ENCODE results near the gene MAMSTR.
"Not testable (repeated sequence)": the region's sequence is repeated elsewhere in the genome, so short reads cannot be mapped to it uniquely, and the experiment has no call there.

MAMSTR gene

DNA sequence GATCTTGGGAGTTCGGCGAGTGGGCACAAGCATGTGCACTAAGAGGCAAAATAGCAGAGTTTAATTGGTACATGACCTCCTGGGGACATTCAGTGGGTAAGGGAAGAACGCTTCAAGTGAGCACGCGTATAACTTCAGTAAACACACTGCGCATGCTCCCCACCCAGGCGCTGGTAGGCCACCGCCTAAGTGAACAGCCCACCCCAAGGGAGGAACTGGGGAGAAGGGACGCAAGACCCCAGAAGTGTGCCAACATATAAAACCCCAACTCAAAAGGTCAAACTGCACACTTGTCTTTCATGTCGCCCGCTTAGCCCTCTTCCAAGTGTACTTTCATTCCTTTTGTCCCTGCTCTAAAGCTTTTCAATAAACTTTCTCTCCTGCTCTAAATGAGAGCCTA is 36.2 kb downstream of the MAMSTR start:
- DNase-seq, result peak; percentile 23 to 37

DNA sequence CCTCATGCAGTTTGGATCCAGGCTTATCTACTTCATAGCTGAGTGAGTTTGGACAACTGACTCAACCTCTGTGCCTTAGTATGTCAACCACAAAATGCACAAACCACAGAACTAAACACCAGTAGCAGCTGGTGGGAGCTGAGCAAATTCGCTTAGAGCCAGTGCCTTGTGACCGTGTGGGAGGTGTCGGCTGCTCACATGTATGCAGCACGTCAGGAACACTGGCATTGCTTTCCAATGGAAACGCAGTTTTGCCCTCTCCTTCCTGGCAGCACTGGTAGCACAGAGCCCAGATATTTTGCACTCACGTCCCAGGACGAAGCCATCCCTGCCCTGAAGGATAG is 38.4 kb downstream of the MAMSTR start:
- no peak for DNase-seq

DNA sequence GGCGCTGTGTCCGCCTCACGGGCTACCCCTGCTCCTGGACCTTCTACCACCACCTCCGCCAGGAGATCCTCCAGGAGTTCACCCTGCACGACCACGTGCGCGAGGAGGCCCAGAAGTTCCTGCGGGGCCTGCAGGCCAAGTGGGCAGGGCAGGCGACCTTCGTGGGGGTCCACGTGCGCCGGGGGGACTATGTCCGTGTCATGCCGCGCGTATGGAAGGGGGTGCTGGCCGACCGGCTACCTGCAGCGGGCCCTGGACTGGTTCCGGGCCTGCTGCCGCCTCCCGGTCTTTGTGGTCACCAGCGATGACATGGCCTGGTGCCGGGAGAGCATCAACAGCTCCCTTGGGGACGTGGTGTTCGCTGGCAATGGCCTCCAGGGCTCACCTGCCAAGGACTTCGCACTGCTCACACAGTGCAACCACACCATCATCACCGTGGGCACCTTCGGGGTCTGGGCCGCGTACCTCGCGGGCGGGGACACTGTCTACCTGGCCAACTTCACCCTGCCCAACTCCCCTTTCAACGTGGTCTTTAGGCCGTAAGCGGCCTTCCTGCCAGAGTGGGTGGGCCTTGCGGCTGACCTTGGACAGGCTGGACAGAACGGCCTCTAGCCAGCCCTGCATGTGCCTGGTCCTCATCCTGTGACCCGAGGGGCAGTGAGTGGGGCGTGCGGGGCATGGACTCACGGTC is 38.9 kb downstream of the MAMSTR start:
- DNase-seq, result no peak

DNA sequence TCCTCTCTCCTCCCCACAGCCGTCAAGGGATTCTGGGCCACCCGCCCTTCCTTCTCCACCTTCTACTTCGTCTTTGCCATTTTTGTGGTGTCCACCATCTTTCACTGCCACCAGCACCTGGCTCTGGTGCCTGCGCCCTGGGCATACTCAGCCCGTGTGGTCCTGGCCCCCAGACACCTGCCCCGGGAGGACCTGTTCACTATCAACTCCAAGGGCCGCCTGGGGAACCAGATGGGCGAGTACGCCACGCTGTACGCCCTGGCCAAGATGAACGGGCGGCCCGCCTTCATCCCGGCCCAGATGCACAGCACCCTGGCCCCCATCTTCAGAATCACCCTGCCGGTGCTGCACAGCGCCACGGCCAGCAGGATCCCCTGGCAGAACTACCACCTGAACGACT is 39.5 kb downstream of the MAMSTR start:
- not testable (repeated sequence) for DNase-seq

DNA sequence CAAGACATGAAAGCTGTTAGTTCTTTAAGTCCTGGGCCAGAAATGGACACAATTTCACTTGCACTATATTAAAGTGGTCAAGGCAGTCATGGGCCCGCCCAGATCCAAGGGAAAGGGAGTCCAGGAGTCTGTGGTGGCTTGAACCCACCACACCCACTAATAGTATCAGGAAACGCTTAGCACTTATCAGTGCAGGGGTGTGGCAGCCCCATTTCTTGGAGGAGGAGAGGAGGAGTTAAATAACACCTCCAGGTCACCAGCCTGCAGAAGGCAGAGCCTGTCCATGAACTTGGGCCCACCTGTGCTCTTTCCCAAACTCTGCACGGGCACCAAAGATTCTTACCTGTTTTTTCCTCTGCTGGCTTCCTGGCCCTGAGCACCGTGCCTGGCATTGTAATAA is 41.3 kb downstream of the MAMSTR start:
- no peak for DNase-seq

DNA sequence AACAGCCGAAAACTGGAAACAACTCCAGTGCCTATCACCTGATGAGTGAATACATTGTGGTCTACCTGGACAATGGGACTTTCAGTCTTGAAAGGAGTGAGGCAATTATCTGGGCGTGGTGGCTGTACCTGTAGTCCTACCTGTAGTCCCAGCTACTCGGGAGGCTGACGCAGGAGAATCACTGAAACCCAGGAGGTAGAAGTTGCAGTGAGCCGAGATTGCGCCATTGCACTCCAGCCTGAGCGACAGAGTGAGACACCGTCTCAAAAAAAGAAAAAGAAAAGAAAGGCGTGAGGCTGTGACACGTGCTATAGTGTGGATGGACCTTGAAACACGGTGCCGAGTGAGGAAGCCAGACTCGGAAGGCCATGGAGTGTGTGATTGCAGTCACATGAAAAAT is 42.6 kb downstream of the MAMSTR start:
- DNase-seq, result no peak

DNA sequence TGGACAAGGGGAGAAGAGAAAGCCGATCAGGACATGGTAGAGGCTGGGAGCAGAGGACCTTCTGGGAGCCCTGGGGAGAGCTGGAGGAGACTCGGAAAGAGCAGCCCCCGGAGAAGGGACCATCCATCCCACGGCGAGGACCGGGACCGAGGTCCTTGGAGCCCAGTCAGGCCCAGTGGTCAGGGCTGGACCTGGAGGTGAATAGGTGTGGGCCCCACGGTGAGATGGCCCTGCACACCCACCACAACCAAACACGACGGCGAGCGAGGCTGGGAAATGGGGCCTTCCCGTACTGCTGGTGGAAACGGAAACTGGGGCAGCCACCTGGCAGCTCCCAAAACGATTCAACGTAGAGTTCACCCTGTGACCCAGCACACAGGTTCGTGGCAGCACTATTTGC is 43.0 kb downstream of the MAMSTR start:
- no peak for DNase-seq

DNA sequence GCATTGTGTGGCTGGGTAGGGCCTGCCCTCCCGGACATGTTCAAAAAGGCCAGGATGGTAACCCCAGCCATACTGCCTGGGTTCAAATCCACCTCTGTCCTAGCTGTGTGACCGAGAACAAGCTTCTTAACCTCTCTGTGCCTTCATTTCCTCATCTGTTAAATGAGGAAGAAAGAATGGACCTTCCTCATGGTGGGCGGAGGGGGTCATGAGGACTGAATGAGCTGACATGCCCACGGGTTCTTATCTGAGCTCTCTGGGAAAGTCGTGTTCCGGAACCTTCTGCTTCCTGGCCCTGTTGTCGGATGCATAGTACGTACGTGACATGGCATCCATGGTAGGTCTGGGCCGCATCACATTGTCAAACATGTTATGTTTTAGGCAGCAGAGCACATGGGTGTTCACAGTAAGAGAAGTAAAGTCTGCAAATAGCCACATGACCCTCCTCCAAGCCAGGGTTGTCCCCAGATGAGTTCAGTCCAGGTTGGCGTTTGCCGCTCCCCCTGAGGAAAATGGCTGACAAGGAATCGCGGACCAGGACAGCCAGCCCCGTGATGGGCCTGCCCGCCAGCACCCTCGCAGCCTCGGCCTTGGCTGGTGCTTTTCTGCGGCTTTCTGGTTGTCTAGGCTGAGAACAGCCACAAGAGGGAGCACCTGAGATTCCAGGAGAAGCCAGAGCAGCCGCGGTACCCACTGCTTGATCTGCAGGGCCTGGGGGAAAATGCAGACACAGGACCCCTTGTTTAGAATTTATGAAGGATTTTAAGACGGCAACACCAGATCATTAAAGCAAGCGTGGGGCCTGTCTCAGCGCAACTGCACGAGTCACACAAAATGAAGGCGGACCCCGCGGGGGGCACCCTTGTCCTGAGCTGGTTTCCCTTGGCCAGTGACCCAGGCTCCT is 44.4 kb downstream of the MAMSTR start:
- DNase-seq, result peak; percentile 58 to 67

DNA sequence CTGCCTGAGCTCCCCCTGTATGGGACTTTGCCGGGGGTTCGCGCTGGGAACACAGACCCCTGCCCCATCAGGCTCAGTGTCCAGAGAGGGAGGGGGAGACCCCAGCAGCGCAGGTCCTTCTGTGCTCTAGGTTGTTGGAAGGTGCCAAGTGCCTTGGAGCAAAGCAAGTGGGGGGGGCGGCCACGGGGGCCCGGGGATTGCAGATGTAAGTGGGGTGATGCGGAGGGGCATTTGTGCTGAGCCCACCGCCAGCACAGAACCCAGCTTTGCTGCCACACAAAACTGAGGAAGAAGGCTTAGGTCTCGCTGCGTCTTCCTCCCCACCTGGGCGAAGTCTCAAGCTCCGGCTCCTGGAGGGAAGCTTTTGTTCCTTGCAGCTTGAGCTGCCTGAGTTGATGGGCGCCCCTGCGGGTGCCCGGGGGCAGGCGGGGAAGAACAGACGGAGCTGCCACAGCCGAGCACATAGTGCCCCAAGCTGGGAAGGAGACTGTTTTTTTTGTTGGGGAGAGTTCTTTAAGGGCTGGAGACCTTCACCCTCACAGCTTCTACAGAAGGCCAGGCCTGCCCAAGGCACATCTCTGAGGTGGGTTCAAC is 45.2 kb downstream of the MAMSTR start:
- DNase-seq, result no peak

DNA sequence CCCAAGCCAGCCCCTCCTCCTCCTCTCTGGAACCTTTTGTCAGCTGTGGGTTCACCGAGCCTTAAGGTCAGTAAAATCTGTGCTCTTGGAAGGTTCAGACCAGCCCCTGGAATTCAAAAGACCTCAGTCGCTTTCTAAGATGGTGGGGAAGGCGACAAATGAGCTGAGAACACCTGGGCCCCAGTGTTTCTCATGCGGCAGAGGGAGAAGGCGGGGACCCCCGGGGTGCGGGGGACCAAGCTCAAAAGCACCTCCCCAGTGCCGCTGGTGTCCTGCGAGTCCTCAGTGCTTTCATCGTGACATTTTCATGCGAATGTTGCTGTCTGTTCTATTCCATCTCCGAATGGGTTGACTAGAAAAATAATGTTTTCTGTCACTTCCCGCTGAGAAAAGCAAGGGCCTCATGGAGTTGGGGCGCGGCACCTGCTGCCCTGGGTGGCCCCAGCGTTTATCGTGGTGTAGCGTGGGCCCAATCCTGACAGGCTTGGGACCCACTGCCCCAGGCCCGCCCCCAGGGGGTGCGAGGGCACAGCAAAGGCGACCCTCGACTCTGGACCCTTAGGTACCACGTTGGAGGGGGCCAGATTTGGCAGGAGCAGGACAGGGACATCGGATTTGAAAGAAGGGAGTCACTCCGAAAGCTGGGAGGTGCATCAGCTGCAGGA is 46.0 kb downstream of the MAMSTR start:
- no peak for DNase-seq

DNA sequence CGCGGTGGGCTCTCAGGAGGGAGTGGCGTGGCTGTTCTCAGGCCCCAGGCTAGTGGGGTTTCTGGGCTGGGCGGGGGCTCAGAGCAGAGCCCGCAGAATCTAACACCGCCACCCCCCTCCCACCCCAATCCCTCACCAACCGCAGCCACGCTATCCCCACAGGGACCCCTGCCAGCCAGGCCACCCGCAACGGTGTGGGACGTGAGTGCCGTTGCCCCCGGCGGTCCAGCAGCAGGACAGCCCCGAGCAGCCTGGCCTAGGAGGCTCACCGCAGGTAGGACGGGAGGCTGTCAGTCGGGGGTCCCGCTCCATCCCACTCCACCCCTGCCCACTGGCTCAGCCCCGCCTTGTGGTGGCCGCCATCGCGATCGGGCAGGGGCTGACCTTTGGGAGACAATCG is 46.5 kb downstream of the MAMSTR start, which contains the start of gene NTN5:
NTN5 (minus strand) TSS at position 24 of the 400 bp plus-strand sequence. CDS start 2,031 bp downstream, outside the sequence.
- DNase-seq, result no peak

DNA sequence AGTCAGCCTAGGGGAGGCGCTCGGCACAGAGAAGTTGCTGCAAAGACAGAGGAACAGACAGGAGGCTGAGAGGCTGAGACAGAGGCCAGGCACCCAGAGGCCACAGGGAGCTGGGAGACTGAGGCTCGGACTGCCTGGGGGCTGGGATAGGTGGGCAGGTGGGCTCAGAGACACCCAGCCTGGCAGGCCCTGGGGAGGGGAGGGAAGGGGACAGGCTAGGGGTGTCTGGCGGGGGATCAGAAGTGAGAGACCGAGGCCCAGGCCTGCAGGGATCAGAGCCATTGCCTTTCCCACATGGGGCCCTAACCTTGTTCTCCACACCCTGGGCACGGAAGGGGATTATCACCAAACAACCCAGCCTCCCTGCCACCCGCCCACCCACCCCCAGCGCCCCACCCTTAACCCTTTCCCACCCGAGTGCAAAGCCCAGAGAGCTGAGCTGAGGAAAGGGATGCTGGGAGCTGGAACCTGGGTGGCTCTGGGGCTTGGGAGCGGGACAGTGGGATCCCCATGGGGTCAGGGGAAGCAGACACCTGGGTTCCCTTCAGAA is 48.0 kb downstream of the MAMSTR start:
- DNase-seq, result no peak

DNA sequence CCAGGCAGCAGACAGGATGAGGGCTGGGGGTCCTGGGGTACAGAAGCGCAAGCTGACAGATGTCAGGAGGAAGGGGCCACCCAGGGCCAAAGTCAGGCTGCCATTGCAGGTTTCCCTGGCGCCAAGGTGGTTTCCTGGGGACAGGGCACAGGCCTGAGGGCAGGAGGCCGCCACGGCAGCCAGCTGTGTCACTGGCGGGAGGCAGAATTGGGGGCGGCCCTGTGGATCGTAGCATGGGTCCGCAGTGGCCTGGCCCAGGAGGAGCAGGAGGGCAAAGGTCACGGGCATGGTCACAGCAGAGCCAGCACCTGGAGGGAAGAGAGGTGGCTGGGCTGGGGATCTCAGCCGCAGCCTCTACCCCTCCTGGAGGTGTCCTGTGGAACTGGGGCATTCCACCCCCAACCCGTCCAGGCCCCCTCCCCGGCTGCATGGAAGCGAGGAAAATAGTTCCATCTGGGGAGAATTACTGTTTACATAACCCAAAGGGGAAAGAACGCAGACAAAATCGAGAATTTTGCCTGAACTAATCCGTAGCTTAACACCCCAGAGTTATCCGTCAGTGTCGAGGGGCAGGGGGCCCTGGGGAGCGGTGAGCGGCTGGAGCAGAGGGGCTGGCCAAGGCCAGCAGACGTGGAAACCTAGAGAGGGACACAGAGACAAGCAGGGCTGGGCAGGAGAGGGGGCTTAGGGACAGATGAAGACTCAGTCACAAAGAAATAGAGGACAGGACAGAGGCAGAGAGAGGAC is 48.7 kb downstream of the MAMSTR start:
- no peak for DNase-seq

DNA sequence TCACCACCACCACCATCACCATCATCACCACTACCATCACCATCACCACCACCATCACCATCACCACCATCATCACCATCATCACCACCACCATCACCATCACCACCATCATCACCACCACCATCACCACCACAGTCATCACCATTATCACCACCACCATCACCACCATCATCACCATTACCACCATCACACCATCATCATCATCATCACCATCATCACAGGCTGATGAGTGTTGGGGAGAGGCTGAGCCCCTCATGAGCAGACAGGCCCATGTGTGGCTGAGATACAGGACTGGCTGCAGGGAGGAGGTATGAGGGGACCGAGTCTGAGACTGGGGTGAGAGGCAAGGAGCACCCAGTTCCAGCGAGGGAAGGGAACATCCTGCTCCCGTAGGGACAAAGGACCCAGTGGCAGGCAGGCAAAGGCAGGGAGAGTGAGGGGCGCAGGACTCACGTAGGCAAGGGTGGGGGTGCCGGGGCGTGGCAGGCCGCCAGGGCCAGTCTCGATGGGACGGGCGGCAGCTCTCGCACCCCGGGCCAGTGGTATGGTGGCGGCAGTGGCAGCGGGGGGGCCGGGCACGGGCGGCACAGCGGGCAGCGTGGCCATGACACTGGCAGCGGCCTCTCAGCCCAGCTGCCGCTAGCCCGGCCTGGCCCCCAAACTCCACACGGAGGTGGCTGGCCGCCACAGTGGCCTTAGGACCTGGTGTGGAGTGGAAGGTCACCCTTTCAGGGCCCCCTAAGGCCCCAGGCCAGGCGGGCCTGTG is 49.4 kb downstream of the MAMSTR start:
- DNase-seq, result no peak

DNA sequence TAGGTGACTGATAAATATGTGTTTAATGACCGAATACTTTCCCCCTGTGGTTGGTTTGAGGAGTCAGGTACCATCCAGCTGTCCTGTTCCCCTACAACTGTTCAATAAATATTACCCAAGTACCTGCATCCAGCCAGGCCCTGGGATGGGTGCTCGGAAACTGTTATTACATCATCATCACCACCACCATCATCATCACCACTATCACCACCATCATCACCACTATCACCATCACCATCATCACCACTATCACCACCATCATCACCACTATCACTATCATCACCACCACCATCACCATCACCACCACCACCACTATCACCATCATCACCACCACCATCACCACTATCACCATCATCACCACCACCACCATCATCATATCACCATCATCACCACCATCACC is 50.8 kb downstream of the MAMSTR start:
- no peak for DNase-seq

DNA sequence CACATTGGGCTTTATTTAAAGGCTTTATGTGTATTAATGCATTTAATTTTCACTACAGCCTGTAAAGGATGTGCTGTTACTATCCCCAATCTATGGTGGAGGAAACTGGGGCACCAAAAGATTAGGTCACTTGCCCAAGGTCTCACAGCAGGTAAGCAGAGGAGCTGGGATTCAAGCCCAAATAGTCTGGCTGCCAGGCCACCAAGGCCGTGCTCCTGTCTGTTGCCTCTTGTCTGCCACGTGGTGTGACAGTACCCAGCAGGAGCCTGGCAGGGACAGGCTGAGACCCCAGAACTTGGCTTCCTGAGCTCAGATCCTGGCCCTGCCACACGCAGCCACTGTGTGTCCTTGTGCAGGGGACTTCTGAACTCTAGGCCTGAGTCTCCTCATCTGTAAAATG is 51.2 kb downstream of the MAMSTR start:
- no peak for DNase-seq

DNA sequence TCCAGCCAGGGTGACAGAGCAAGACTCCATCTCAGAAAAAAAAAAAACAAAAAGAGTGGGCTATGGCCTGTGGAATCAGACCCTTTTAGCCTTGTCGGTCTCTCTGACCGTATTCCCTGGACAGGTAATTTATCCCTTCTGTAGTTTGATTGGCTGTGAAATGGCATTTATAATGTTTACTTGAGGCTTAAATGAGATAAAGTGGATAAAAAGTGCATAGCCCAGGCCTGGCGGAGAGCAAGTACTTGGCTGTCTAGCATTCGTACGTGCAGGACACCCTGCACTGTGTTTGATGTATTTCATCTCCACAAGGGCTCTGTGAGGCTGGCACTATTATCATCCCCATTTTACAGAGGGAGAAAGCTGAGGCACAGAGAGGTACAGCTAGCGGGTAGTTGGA is 53.7 kb downstream of the MAMSTR start:
- no peak for DNase-seq

DNA sequence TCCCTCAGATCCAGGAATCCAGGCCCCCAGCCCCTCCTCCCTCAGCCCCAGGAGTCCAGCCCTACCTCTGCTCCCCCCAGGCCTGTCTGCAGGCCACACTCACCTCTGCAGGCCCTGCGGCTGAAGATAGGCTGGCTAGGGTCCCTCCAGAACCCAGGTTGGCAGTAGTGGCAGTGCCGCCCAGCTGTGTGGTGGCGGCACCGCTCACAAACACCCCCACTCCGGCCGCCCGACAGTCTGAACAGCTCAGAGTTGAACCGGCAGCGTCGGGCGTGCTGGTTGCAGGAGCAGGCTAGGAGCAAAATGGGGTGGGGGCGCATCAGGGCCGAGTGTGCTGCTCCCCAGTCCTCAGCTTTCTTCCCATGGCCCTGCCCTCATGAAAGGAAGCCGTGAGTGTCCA is 55.0 kb downstream of the MAMSTR start:
- no peak for DNase-seq

DNA sequence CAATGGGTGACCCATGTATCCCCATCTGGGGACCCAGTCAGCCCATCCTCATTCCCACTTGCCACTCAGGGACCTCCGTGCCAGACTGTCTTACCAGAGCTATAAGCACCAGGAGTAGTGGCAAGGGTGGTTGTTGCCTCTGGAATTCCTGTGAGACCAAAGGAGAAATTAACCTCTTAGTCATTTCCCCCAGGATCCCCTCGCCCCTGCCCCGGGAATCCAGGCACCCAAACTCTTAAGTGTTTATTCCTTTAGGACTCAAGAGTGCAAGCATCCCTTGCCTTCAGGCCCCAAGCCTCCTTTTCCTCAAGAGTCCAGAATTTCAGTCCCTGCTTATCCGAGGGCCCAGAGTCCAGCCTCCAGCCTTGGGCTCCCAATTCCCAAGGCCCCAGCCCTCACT is 55.9 kb downstream of the MAMSTR start:
- DNase-seq, result no peak
